ENCODE data around the gene TAF1A. TPM values are rescaled to one million over a fixed set of nuclear protein-coding genes. Genes with fewer than 3 reads are reported as not detected.

TAF1A gene
- total RNA-seq, 2 experiments from 2014 or later: 10.9 to 19.2 TPM

GRCh38 chr1:222606757-222607156 lies 17.0 kb upstream of the TAF1A start:
- H3K79me2 ChIP-seq (ENCODE audit: insufficient read depth, low read depth, low read length): no peaks in the 10 kb centered on the region
- BruUV-seq (replicated peaks): no TSS peak
- DNase-seq (ENCODE audit: low spot score): no peak
- H3K9me2 ChIP-seq (ENCODE audit: insufficient read depth, low read length): no peaks in the 10 kb centered on the region
- H3K9me3 ChIP-seq (ENCODE audit: low read length): no peaks in the 10 kb centered on the region
- no peak overlapping the region for H3K4me3 ChIP-seq (ENCODE audit: low read depth, low read length, poor library complexity, severe bottlenecking)
- no peaks in the 10 kb centered on the region for H4K20me1 ChIP-seq (ENCODE audit: insufficient read depth, low read length)
- H2AFZ ChIP-seq (ENCODE audit: low read length): no peak overlapping the region
- intact Hi-C loops (cut with micrococcal nuclease; ENCODE audit: unreplicated experiment): no loop called here
- H3K4me2 ChIP-seq (ENCODE audit: low read length): no peak overlapping the region
- ChIA-PET POLR2A (interaction anchor here (0.7 to 1.0 kb wide), 2 partner anchors 13 to 35 kb away, joined by 3 to 4 read pairs; no protein-coding TSS in a partner anchor), CTCF (ENCODE audit: unreplicated experiment) (interaction anchor here (0.6 kb wide), 1 partner anchor 17 kb away, joined by 4 read pairs; the partner anchor contains the start of gene TAF1A)
- H3K27ac ChIP-seq (ENCODE audit: low read depth, low read length, poor library complexity, severe bottlenecking): no peak overlapping the region
- H3K4me1 ChIP-seq (ENCODE audit: insufficient read depth, low read length, poor library complexity, severe bottlenecking): no peaks in the 10 kb centered on the region
- TF ChIP-seq CTCF (conservative IDR thresholded peaks at IDR 0.05; ENCODE audit: low read length) (no peak), EZH2phosphoT487 (IDR thresholded peaks at IDR 0.05; ENCODE audit: borderline replicate concordance, low read depth, low read length) (no peak)
- no peaks in the 10 kb centered on the region for H3K36me3 ChIP-seq (ENCODE audit: insufficient read depth, low read length)

GRCh38 chr1:222601257-222601656 lies 11.5 kb upstream of the TAF1A start:
- Histone ChIP-seq H3K4me2 (ENCODE audit: low read length) (no peak overlapping the region), H3K9me2 (ENCODE audit: insufficient read depth, low read length) (no peaks in the 10 kb centered on the region), H2AFZ (ENCODE audit: low read length) (0 out of 2 replicates have a peak overlapping the region, but pooled peaks have one; percentile 10), H3K9me3 (ENCODE audit: low read length) (no peaks in the 10 kb centered on the region), H3K4me3 (ENCODE audit: low read depth, low read length, poor library complexity, severe bottlenecking) (no peak overlapping the region), H3K36me3 (ENCODE audit: insufficient read depth, low read length) (no peaks in the 10 kb centered on the region), H3K27ac (ENCODE audit: low read depth, low read length, poor library complexity, severe bottlenecking) (no peak overlapping the region), H4K20me1 (ENCODE audit: insufficient read depth, low read length) (no peaks in the 10 kb centered on the region), H3K4me1 (ENCODE audit: insufficient read depth, low read length, poor library complexity, severe bottlenecking) (no peaks in the 10 kb centered on the region), H3K79me2 (ENCODE audit: insufficient read depth, low read depth, low read length) (no peaks in the 10 kb centered on the region)
- BruUV-seq (replicated peaks): no TSS peak
- ChIA-PET CTCF (ENCODE audit: unreplicated experiment) (no interaction called here), POLR2A (no interaction called here)
- intact Hi-C loops (cut with micrococcal nuclease; ENCODE audit: unreplicated experiment): no loop called here
- no peak for TF ChIP-seq EZH2phosphoT487 (IDR thresholded peaks at IDR 0.05; ENCODE audit: borderline replicate concordance, low read depth, low read length)
- TF ChIP-seq CTCF (conservative IDR thresholded peaks at IDR 0.05; ENCODE audit: low read length): no peak
- no peak for DNase-seq (ENCODE audit: low spot score)

- H3K36me3 ChIP-seq (ENCODE audit: insufficient read depth, low read length): no peaks in the 10 kb centered on the region
- no peaks in the 10 kb centered on the region for H4K20me1 ChIP-seq (ENCODE audit: insufficient read depth, low read length)
- intact Hi-C loops (cut with micrococcal nuclease; ENCODE audit: unreplicated experiment): no loop called here
- no peak for DNase-seq (ENCODE audit: low spot score)
- no peak overlapping the region for H3K4me2 ChIP-seq (ENCODE audit: low read length)
- H3K27ac ChIP-seq (ENCODE audit: low read depth, low read length, poor library complexity, severe bottlenecking): no peak overlapping the region
- POLR2A ChIA-PET: interaction anchor here (0.8 to 1.3 kb wide), 2 partner anchors 10 to 14 kb away, joined by 3 read pairs; no protein-coding TSS in a partner anchor
- no peak overlapping the region for H3K4me3 ChIP-seq (ENCODE audit: low read depth, low read length, poor library complexity, severe bottlenecking)
- H3K9me2 ChIP-seq (ENCODE audit: insufficient read depth, low read length): no peaks in the 10 kb centered on the region
- no peaks in the 10 kb centered on the region for H3K9me3 ChIP-seq (ENCODE audit: low read length)
- no TSS peak for BruUV-seq (replicated peaks)
- CTCF ChIA-PET (ENCODE audit: unreplicated experiment): no interaction called here
- no peak overlapping the region for H2AFZ ChIP-seq (ENCODE audit: low read length)
- no peaks in the 10 kb centered on the region for H3K4me1 ChIP-seq (ENCODE audit: insufficient read depth, low read length, poor library complexity, severe bottlenecking)
- no peaks in the 10 kb centered on the region for H3K79me2 ChIP-seq (ENCODE audit: insufficient read depth, low read depth, low read length)
- TF ChIP-seq CTCF (conservative IDR thresholded peaks at IDR 0.05; ENCODE audit: low read length) (no peak), EZH2phosphoT487 (IDR thresholded peaks at IDR 0.05; ENCODE audit: borderline replicate concordance, low read depth, low read length) (no peak)
Observed at GRCh38 chr1:222600281-222600680, 10.5 kb upstream of the TAF1A start.
